ENCODE measurements around the gene AGO1.

The AGO1 gene

DNA sequence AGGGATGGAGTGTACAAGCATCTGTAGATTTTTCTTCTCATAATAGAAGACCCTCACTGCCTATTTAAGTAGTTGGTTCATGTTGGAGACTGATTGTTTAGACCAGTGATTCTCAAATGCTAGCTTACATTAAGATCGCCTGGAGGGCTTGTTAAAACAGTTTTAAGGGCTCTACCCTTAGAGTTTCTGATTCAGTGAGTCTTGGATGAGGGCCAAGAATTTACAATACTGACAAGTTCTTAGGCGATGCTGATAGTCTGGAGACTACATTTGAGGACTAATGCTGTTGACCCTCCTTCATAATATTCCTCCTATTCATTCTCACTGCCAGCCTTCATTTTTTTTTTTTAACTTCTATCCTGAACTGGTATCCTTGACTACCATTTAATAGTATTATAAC, 32.7 kb downstream of the AGO1 start:
- TF ChIP-seq EZH2phosphoT487 (IDR thresholded peaks at IDR 0.05; ENCODE audit: borderline replicate concordance, low read length), result no peak
- TF ChIP-seq, protein P1, sequence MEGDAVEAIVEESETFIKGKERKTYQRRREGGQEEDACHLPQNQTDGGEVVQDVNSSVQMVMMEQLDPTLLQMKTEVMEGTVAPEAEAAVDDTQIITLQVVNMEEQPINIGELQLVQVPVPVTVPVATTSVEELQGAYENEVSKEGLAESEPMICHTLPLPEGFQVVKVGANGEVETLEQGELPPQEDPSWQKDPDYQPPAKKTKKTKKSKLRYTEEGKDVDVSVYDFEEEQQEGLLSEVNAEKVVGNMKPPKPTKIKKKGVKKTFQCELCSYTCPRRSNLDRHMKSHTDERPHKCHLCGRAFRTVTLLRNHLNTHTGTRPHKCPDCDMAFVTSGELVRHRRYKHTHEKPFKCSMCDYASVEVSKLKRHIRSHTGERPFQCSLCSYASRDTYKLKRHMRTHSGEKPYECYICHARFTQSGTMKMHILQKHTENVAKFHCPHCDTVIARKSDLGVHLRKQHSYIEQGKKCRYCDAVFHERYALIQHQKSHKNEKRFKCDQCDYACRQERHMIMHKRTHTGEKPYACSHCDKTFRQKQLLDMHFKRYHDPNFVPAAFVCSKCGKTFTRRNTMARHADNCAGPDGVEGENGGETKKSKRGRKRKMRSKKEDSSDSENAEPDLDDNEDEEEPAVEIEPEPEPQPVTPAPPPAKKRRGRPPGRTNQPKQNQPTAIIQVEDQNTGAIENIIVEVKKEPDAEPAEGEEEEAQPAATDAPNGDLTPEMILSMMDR (IDR thresholded peaks at IDR 0.05; ENCODE audit: low read depth, low read length, poor library complexity, severe bottlenecking), result no peak
- H3K9me2 ChIP-seq (replicated peaks; ENCODE audit: control insufficient read depth, low read length), result no peaks in the 10 kb centered on the region
- H3K4me1 ChIP-seq (ENCODE audit: control insufficient read depth, low read length), result peaks cover under 1% of the 10 kb centered on the region; the same call in 1 of the 2 replicates
- no peaks in the 10 kb centered on the region for H4K20me1 ChIP-seq (ENCODE audit: control insufficient read depth, insufficient read depth, low read depth, low read length)
- H3K27ac ChIP-seq (ENCODE audit: low read depth, low read length), result no peak overlapping the region
- H3K36me3 ChIP-seq (ENCODE audit: control insufficient read depth, low read length), result peaks cover 73% of the 10 kb centered on the region
- no peaks in the 10 kb centered on the region; the same call in 1 of the 2 replicates for H3F3A ChIP-seq (ENCODE audit: control insufficient read depth, insufficient read depth)
- H3K4me2 ChIP-seq (ENCODE audit: low read length), result no peak overlapping the region
- H3K79me2 ChIP-seq (ENCODE audit: control insufficient read depth, low read length), result no peaks in the 10 kb centered on the region
- H3K27me3 ChIP-seq (ENCODE audit: control insufficient read depth, low read length), result no peaks in the 10 kb centered on the region
- H3K4me3 ChIP-seq (ENCODE audit: low read length), result no peak overlapping the region
- H3K9me3 ChIP-seq (ENCODE audit: control insufficient read depth, insufficient read depth, low read length), result no peaks in the 10 kb centered on the region

DNA sequence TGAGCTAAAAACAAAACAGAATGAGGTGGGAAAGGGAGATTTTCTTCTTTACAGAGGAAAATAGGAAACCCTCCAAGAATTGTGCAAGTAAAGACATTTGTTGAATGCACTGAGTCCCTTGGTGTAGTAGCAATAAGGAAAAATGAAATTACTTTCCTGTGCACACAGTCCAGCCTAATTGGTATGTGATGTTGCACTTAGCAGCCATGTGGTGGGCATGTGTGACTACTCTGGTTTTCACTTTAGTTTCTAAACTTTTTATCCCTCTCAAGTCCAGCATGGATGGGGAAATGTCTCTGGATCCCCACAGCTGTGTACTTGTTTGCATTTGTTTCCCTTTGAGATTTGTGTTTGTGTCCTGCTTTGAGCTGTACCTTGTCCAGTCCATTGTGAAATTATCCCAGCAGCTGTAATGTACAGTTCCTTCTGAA, 40.8 kb downstream of the AGO1 start:
- no peak overlapping the region for H3K4me3 ChIP-seq (ENCODE audit: low read length)
- TF ChIP-seq, protein P1 (IDR thresholded peaks at IDR 0.05; ENCODE audit: low read depth, low read length, poor library complexity, severe bottlenecking), result no peak
- no peak for TF ChIP-seq EZH2phosphoT487 (IDR thresholded peaks at IDR 0.05; ENCODE audit: borderline replicate concordance, low read length)
- no peaks in the 10 kb centered on the region for H3K9me3 ChIP-seq (ENCODE audit: control insufficient read depth, insufficient read depth, low read length)
- no peaks in the 10 kb centered on the region for H3F3A ChIP-seq (ENCODE audit: control insufficient read depth, insufficient read depth)
- peaks cover 30% of the 10 kb centered on the region for H3K4me1 ChIP-seq (ENCODE audit: control insufficient read depth, low read length)
- H3K79me2 ChIP-seq (ENCODE audit: control insufficient read depth, low read length), result no peaks in the 10 kb centered on the region
- no peaks in the 10 kb centered on the region for H4K20me1 ChIP-seq (ENCODE audit: control insufficient read depth, insufficient read depth, low read depth, low read length)
- peaks cover 21% of the 10 kb centered on the region for H3K36me3 ChIP-seq (ENCODE audit: control insufficient read depth, low read length)
- no peaks in the 10 kb centered on the region for H3K9me2 ChIP-seq (replicated peaks; ENCODE audit: control insufficient read depth, low read length)
- H3K4me2 ChIP-seq (ENCODE audit: low read length), result no peak overlapping the region
- no peak overlapping the region for H3K27ac ChIP-seq (ENCODE audit: low read depth, low read length)
- no peaks in the 10 kb centered on the region for H3K27me3 ChIP-seq (ENCODE audit: control insufficient read depth, low read length)

DNA sequence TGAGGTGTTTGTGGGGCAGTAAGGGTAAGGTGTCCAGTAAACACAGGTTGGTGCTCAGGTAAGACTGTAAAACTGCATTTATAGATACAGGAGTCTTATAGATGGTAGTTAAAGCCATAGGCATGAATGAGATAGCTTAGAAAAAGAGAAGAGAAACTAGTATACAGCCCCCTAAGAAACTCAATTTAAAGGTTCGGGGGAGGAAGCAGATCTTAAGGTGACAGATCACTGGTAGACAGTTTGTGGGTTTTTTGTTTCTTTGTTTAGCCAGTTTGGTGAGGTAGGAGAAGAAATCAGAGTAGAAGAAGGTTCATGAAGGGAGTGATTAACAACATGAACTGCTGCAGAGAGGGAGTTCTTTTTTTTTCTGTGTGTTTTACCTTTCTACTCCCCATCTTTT, 41.8 kb downstream of the AGO1 start:
- Histone ChIP-seq H3K4me1 (ENCODE audit: control insufficient read depth, low read length) (peaks cover 37% of the 10 kb centered on the region), H4K20me1 (ENCODE audit: control insufficient read depth, insufficient read depth, low read depth, low read length) (no peaks in the 10 kb centered on the region), H3K4me3 (ENCODE audit: low read length) (no peak overlapping the region), H3K9me3 (ENCODE audit: control insufficient read depth, insufficient read depth, low read length) (no peaks in the 10 kb centered on the region), H3K79me2 (ENCODE audit: control insufficient read depth, low read length) (no peaks in the 10 kb centered on the region), H3K27ac (ENCODE audit: low read depth, low read length) (no peak overlapping the region), H3K9me2 (replicated peaks; ENCODE audit: control insufficient read depth, low read length) (no peaks in the 10 kb centered on the region), H3K27me3 (ENCODE audit: control insufficient read depth, low read length) (no peaks in the 10 kb centered on the region), H3K36me3 (ENCODE audit: control insufficient read depth, low read length) (peaks cover 11% of the 10 kb centered on the region), H3F3A (ENCODE audit: control insufficient read depth, insufficient read depth) (peaks cover 8% of the 10 kb centered on the region), H3K4me2 (ENCODE audit: low read length) (peak overlapping the region; percentile 25)
- TF ChIP-seq, protein P1 (IDR thresholded peaks at IDR 0.05; ENCODE audit: low read depth, low read length, poor library complexity, severe bottlenecking), result no peak
- TF ChIP-seq EZH2phosphoT487 (IDR thresholded peaks at IDR 0.05; ENCODE audit: borderline replicate concordance, low read length), result no peak
